ENCODE results near the gene RASGRP2.

- TF ChIP-seq TOX (CRISPR knock-in tag; IDR thresholded peaks at IDR 0.05; ENCODE audit: borderline replicate concordance) (no peak), ZNF70 (CRISPR knock-in tag; IDR thresholded peaks at IDR 0.05) (no peak), RARB (CRISPR knock-in tag; IDR thresholded peaks at IDR 0.05) (no peak), SNAI2 (CRISPR knock-in tag; IDR thresholded peaks at IDR 0.05) (no peak), ISL1 (CRISPR knock-in tag; IDR thresholded peaks at IDR 0.05) (no peak), PPARA (CRISPR knock-in tag; IDR thresholded peaks at IDR 0.05; ENCODE audit: borderline replicate concordance) (no peak), GLIS3 (CRISPR knock-in tag; IDR thresholded peaks at IDR 0.05) (no peak), TCF4 (CRISPR knock-in tag; IDR thresholded peaks at IDR 0.05; ENCODE audit: borderline replicate concordance) (no peak), ZNF565 (CRISPR knock-in tag; conservative IDR thresholded peaks at IDR 0.05; ENCODE audit: low read depth) (no peak), ZFP30 (CRISPR knock-in tag; IDR thresholded peaks at IDR 0.05) (no peak)
Measured at GRCh38 chr11:64726867-64727530, 16.9 kb downstream of the RASGRP2 start.

Measured in SK-N-SH treated with all-trans-retinoic acid at 6 μM for 48 hours (cell line).